Neural progenitor cell (in vitro differentiated cells): ENCODE measurements around the gene ALPL. TPM values are rescaled to one million over a fixed set of nuclear protein-coding genes. Genes with fewer than 3 reads are reported as not detected.
"Not testable (repeated sequence)": the region's sequence is repeated elsewhere in the genome, so short reads cannot be mapped to it uniquely, and the experiment has no call there.

Experiments
- DNase-seq: peaks from one replicate; pipeline ENCODE4 v3.0.0-alpha.2; 2016; ENCODE audit warnings: low spot score
- H2AFZ ChIP-seq: fragments of 200-600 bp; sonication (generic); replicated peaks from 2 replicates; pipeline ENCODE4 v1.6.1; 2016; ENCODE audit warnings: antibody characterized with exemption
- H3F3A ChIP-seq: fragments of 200-600 bp; sonication (generic); 2 replicates; pipeline ENCODE4 v1.6.1; 2016; ENCODE audit warnings: antibody characterized with exemption, low read depth
- H3K27ac ChIP-seq: fragments of 200-600 bp; sonication (generic); 2 replicates; pipeline ENCODE4 v1.5.1; 2016; ENCODE audit warnings: mild to moderate bottlenecking
- H3K27me3 ChIP-seq: fragments of 200-600 bp; sonication (generic); 2 replicates; pipeline ENCODE4 v1.6.1; 2016; ENCODE audit warnings: mild to moderate bottlenecking, moderate library complexity
- H3K36me3 ChIP-seq: fragments of 200-600 bp; sonication (generic); 2 replicates; pipeline ENCODE4 v1.5.1; 2016
- H3K4me1 ChIP-seq: fragments of 200-600 bp; sonication (generic); 2 replicates; pipeline ENCODE4 v1.6.1; 2016; ENCODE audit warnings: mixed run types
- H3K4me2 ChIP-seq: fragments of 200-600 bp; sonication (generic); 2 replicates; pipeline ENCODE4 v1.6.1; 2016
- H3K4me3 ChIP-seq: fragments of 200-600 bp; sonication (generic); 2 replicates; pipeline ENCODE4 v1.5.1; 2016
- H3K79me2 ChIP-seq: fragments of 200-600 bp; sonication (generic); 2 replicates; pipeline ENCODE4 v1.6.1; 2016; ENCODE audit warnings: low read depth
- H3K9ac ChIP-seq: fragments of 200-600 bp; sonication (generic); 2 replicates; pipeline ENCODE4 v1.6.1; 2016
- H3K9me3 ChIP-seq: fragments of 200-600 bp; sonication (generic); 2 replicates; pipeline ENCODE4 v1.5.1; 2016; ENCODE audit warnings: low read depth
- H4K20me1 ChIP-seq: fragments of 200-600 bp; sonication (generic); 2 replicates; pipeline ENCODE4 v1.6.1; 2016; ENCODE audit warnings: low read depth
- H3K27ac Mint-ChIP-seq: 3 replicates; pipeline ENCODE4 v1.8.0; 2021; ENCODE audit warnings: mixed read lengths
- H3K27me3 Mint-ChIP-seq: 2 replicates; pipeline ENCODE4 v1.8.0; 2022; ENCODE audit warnings: low read depth, mild to moderate bottlenecking, inconsistent platforms, moderate library complexity, mixed read lengths; ENCODE audit not compliant: insufficient read depth
- H3K36me3 Mint-ChIP-seq: 3 replicates; pipeline ENCODE4 v1.8.0; 2021; ENCODE audit warnings: mixed read lengths
- H3K4me1 Mint-ChIP-seq: 3 replicates; pipeline ENCODE4 v1.8.0; 2021; ENCODE audit warnings: mixed read lengths
- H3K4me3 Mint-ChIP-seq: 3 replicates; pipeline ENCODE4 v1.8.0; 2021; ENCODE audit warnings: mild to moderate bottlenecking, moderate library complexity, mixed read lengths
- H3K9me3 Mint-ChIP-seq: 3 replicates; pipeline ENCODE4 v1.8.0; 2020; ENCODE audit warnings: mixed read lengths
- EZH2 ChIP-seq: fragments of 200-600 bp; sonication (generic); IDR thresholded peaks from 2 replicates; pipeline ENCODE4 v1.6.1; 2017; ENCODE audit warnings: antibody characterized with exemption, mild to moderate bottlenecking, moderate library complexity
- EZH2phosphoT487 ChIP-seq: fragments of 200-600 bp; sonication (generic); IDR thresholded peaks from 2 replicates; pipeline ENCODE4 v1.6.1; 2017; ENCODE audit warnings: antibody characterized with exemption
- total RNA-seq: library from RNA; depleted of rRNA; stranded (reverse); fragments of >200 nt; gene quantifications from 2 replicates; pipeline ENCODE4 v1.2.3, GENCODE V29; 2015; ENCODE audit warnings: low replicate concordance
- TF ChIP-seq, protein P1 (sequence below): fragments of 200-600 bp; sonication (generic); IDR thresholded peaks from 2 replicates; pipeline ENCODE4 v1.5.1; 2017; ENCODE audit warnings: antibody characterized with exemption, mild to moderate bottlenecking

Gene ALPL
- total RNA-seq, 1 donor from 2014 or later, result 51.3 TPM

DNA sequence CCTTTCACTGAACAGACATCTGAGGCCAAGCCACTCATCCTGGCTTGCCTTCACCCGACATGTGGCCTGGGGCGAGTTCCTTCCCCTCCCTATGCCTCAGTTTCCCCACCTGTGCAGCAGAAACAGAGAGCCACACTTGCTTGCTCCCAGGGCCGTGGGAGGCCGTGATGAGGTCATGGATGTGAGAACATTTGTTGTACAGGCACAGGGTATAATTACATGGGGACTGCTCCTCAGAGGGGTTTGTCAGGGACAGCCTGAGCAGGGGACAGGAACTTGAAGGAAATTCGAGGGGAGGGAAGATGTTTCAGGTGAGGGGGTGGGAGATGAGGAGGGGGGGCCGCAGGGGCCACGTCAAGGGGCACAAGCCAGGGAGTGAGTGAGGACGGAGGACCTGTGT is 56.1 kb downstream of the ALPL start:
- no peak overlapping the region for H3K27ac ChIP-seq
- Mint-ChIP-seq H3K27ac (no peak overlapping the region), H3K27me3 (peaks cover 7% of the 10 kb centered on the region), H3K4me3 (no peak overlapping the region), H3K36me3 (no peaks in the 10 kb centered on the region), H3K4me1 (peaks cover 35% of the 10 kb centered on the region), H3K9me3 (no peaks in the 10 kb centered on the region)
- no peaks in the 10 kb centered on the region for H3K36me3 ChIP-seq
- no peak overlapping the region for H2AFZ ChIP-seq
- no peak overlapping the region for H3K9ac ChIP-seq
- H4K20me1 ChIP-seq, result peaks cover 7% of the 10 kb centered on the region
- H3K4me1 ChIP-seq, result no peaks in the 10 kb centered on the region
- H3F3A ChIP-seq, result no peaks in the 10 kb centered on the region
- no peaks in the 10 kb centered on the region for H3K27me3 ChIP-seq
- no peaks in the 10 kb centered on the region for H3K9me3 ChIP-seq
- H3K4me3 ChIP-seq, result no peak overlapping the region
- no peak for DNase-seq
- no peak for TF ChIP-seq EZH2
- H3K4me2 ChIP-seq, result no peak overlapping the region
- no peaks in the 10 kb centered on the region for H3K79me2 ChIP-seq

DNA sequence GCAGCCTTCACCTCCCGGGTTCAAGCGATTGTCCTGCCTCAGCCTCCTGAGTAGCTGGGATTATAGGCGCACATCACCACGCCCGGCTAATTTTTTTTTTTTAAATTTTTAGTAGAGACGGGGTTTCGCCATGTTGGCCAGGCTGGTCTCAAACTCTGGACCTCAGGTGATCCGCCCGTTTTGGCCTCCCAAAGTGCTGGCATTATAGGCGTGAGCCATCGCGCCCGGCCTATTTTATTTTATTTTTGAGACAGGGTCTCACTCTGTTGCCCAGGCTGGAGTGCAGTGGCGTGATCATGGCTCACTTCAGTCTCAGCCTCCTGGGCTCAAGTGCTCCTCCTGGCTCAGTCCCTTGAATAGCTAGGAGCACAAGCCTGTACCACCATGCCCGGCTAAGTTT is 57.1 kb downstream of the ALPL start:
- H3F3A ChIP-seq, H3K4me3 ChIP-seq, H3K9ac ChIP-seq, H3K4me2 ChIP-seq, DNase-seq, H3K4me1 ChIP-seq, H3K9me3 Mint-ChIP-seq, H3K27ac ChIP-seq, H2AFZ ChIP-seq, H3K4me3 Mint-ChIP-seq, H3K27me3 Mint-ChIP-seq, H3K27ac Mint-ChIP-seq, H3K9me3 ChIP-seq, H3K27me3 ChIP-seq, H3K79me2 ChIP-seq, H4K20me1 ChIP-seq, H3K36me3 ChIP-seq, H3K36me3 Mint-ChIP-seq: not testable (repeated sequence)
- peaks cover 35% of the 10 kb centered on the region for H3K4me1 Mint-ChIP-seq

- no peak overlapping the region for H3K27ac Mint-ChIP-seq
- no peaks in the 10 kb centered on the region for H3K4me1 ChIP-seq
- H3K27me3 ChIP-seq, result no peaks in the 10 kb centered on the region
- TF ChIP-seq, protein P1, sequence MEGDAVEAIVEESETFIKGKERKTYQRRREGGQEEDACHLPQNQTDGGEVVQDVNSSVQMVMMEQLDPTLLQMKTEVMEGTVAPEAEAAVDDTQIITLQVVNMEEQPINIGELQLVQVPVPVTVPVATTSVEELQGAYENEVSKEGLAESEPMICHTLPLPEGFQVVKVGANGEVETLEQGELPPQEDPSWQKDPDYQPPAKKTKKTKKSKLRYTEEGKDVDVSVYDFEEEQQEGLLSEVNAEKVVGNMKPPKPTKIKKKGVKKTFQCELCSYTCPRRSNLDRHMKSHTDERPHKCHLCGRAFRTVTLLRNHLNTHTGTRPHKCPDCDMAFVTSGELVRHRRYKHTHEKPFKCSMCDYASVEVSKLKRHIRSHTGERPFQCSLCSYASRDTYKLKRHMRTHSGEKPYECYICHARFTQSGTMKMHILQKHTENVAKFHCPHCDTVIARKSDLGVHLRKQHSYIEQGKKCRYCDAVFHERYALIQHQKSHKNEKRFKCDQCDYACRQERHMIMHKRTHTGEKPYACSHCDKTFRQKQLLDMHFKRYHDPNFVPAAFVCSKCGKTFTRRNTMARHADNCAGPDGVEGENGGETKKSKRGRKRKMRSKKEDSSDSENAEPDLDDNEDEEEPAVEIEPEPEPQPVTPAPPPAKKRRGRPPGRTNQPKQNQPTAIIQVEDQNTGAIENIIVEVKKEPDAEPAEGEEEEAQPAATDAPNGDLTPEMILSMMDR, result no peak
- no peak for TF ChIP-seq EZH2
- no peak for TF ChIP-seq EZH2phosphoT487
- no peaks in the 10 kb centered on the region for H3K79me2 ChIP-seq
- H3K9me3 ChIP-seq, result no peaks in the 10 kb centered on the region
- H3K9me3 Mint-ChIP-seq, result no peaks in the 10 kb centered on the region
- no peak overlapping the region for H3K9ac ChIP-seq
- H3K4me2 ChIP-seq, result no peak overlapping the region
- no peak overlapping the region for H3K27ac ChIP-seq
- H4K20me1 ChIP-seq, result peaks cover 7% of the 10 kb centered on the region
- H3K36me3 ChIP-seq, result no peaks in the 10 kb centered on the region
- H3K36me3 Mint-ChIP-seq, result no peaks in the 10 kb centered on the region
- H3K4me1 Mint-ChIP-seq, result peaks cover 35% of the 10 kb centered on the region
- peaks cover 5% of the 10 kb centered on the region for H3K27me3 Mint-ChIP-seq
- DNase-seq, result no peak
- no peak overlapping the region for H2AFZ ChIP-seq
- H3K4me3 Mint-ChIP-seq, result no peak overlapping the region
- peaks cover 5% of the 10 kb centered on the region for H3F3A ChIP-seq
- no peak overlapping the region for H3K4me3 ChIP-seq
Observed at GRCh38 chr1:21567241-21568005, 58.2 kb downstream of the ALPL start.

DNA sequence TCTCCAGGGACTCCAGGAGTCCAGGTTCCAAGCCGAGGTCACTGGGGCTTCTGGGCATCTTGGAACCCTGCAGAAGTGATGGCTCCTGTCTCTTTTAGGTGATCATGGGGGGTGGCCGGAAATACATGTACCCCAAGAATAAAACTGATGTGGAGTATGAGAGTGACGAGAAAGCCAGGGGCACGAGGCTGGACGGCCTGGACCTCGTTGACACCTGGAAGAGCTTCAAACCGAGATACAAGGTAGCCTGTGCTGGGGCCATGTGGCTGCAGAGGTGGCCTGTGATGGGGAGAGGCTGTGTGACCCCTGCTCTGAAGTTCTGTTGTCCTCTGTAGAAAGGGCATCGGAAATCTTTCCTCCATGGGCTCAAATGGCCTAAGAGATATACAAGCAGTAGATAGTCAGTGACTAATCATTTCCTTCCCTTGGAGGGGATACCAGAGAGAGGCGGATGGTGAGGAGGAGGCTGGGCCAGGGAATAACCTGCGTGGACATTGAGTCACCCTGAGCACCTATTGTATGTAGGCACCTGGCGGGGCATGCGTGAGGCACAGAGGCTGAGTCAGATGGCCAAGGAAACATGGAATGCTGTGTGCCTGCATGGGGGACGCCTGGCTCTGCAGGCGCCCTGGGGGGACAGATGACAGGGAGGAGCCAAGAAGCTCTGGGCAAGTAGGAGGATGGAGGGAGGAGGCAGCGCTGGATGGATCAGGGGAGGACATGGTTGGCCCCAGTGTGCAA is 59.0 kb downstream of the ALPL start:
- H4K20me1 ChIP-seq, result peaks cover 7% of the 10 kb centered on the region
- H3K27ac ChIP-seq, result no peak overlapping the region
- H3K4me2 ChIP-seq, result no peak overlapping the region
- peaks cover 35% of the 10 kb centered on the region for H3K4me1 Mint-ChIP-seq
- peak overlapping the region; percentile 90 for H3K27ac Mint-ChIP-seq
- H3K36me3 Mint-ChIP-seq, result no peaks in the 10 kb centered on the region
- H2AFZ ChIP-seq, result no peak overlapping the region
- H3K9me3 ChIP-seq, result no peaks in the 10 kb centered on the region
- no peaks in the 10 kb centered on the region for H3K27me3 ChIP-seq
- no peaks in the 10 kb centered on the region for H3K79me2 ChIP-seq
- TF ChIP-seq, protein P1, result no peak
- TF ChIP-seq EZH2phosphoT487 (no peak), EZH2 (no peak)
- no peak overlapping the region for H3K4me3 ChIP-seq
- peak overlapping the region; percentile 32 for H3K9ac ChIP-seq
- no peaks in the 10 kb centered on the region for H3K4me1 ChIP-seq
- H3K4me3 Mint-ChIP-seq, result no peak overlapping the region
- H3K9me3 Mint-ChIP-seq, result no peaks in the 10 kb centered on the region
- DNase-seq, result no peak
- H3K27me3 Mint-ChIP-seq, result peaks cover 6% of the 10 kb centered on the region
- H3K36me3 ChIP-seq, result no peaks in the 10 kb centered on the region
- H3F3A ChIP-seq, result peaks cover 6% of the 10 kb centered on the region
